ENCODE measurements around the gene FAM181A.

DNA sequence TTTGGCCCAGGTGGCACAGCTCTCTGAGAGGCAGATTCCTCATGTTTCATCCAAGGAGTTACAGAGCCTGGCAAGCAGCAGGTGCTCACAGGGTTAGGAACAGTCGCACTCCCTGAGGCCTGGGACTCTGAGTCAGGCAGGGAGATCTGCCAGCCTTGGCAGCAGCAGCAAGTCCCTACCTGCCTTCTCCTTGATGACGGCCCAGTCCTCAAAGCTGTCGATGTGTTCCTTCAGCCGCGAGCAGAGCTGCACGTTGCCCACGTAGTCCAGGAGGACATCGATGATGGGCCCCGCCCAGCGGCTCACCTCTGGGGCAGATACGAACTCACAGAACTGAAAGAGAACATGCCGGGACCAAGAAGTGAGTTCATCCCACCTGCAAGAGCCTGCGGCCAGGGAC is 10.4 kb downstream of the FAM181A start:
- no peak for TF ChIP-seq POLR2A (IDR thresholded peaks at IDR 0.05)
- TF ChIP-seq, protein P1, sequence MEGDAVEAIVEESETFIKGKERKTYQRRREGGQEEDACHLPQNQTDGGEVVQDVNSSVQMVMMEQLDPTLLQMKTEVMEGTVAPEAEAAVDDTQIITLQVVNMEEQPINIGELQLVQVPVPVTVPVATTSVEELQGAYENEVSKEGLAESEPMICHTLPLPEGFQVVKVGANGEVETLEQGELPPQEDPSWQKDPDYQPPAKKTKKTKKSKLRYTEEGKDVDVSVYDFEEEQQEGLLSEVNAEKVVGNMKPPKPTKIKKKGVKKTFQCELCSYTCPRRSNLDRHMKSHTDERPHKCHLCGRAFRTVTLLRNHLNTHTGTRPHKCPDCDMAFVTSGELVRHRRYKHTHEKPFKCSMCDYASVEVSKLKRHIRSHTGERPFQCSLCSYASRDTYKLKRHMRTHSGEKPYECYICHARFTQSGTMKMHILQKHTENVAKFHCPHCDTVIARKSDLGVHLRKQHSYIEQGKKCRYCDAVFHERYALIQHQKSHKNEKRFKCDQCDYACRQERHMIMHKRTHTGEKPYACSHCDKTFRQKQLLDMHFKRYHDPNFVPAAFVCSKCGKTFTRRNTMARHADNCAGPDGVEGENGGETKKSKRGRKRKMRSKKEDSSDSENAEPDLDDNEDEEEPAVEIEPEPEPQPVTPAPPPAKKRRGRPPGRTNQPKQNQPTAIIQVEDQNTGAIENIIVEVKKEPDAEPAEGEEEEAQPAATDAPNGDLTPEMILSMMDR (IDR thresholded peaks at IDR 0.05), result no peak

All from lower leg skin (tissue), 3 donors.